Naive thymus-derived CD8-positive, alpha-beta T cell (primary cell): ENCODE measurements around the gene ARHGAP26. TPM values are rescaled to one million over a fixed set of nuclear protein-coding genes. Genes with fewer than 3 reads are reported as not detected.

ENCODE experiments used
- ATAC-seq, 2 donors: fragments of 150-1000 bp; cut with Tn5 transposase in 1 of 2; sonication (Bioruptor Pico), chemical (Tn5 transposase) in 1 of 2; 1 replicate in 1 of 2; 2 replicates in 1 of 2; pipeline ENCODE4 v1.10.0; 2021; ENCODE audit warnings: mild to moderate bottlenecking in 2 of 2, moderate library complexity in 2 of 2
- POLR2A ChIA-PET: fragments of 350-600 bp; sonication (Branson Sonifier 250); formaldehyde crosslinking; loops from one replicate; lab custom pipeline; 2021; ENCODE audit warnings: antibody characterized with exemption; lab: Charles Lee
- DNase-seq, 10 donors: peaks; one replicate each; pipeline versions ENCODE4 v3.0.0 to v3.0.0-alpha.2; 2020 to 2022
- H3K27ac Mint-ChIP-seq, 10 donors: one replicate each; pipeline ENCODE4 v1.8.0; 2020 to 2022; ENCODE audit warnings: mild to moderate bottlenecking in 10 of 10, mixed read lengths in 10 of 10, moderate library complexity in 4 of 10, inconsistent platforms in 1 of 10
- H3K27me3 Mint-ChIP-seq, 5 donors: one replicate each; pipeline ENCODE4 v1.8.0; 2021 to 2022; ENCODE audit warnings: mixed read lengths in 5 of 5
- H3K36me3 Mint-ChIP-seq, 3 donors: one replicate each; pipeline ENCODE4 v1.8.0; 2020 to 2022; ENCODE audit warnings: mixed read lengths in 3 of 3, mild to moderate bottlenecking in 2 of 3, inconsistent platforms in 1 of 3
- H3K4me1 Mint-ChIP-seq, 4 donors: one replicate each; pipeline ENCODE4 v1.8.0; 2021 to 2022; ENCODE audit warnings: mixed read lengths in 4 of 4
- H3K4me3 Mint-ChIP-seq, 10 donors: one replicate each; pipeline ENCODE4 v1.8.0; 2020 to 2022; ENCODE audit warnings: mild to moderate bottlenecking in 10 of 10, mixed read lengths in 10 of 10, moderate library complexity in 6 of 10, inconsistent platforms in 1 of 10
- H3K9me3 Mint-ChIP-seq, 9 donors: one replicate each; pipeline ENCODE4 v1.8.0; 2020 to 2022; ENCODE audit warnings: mixed read lengths in 9 of 9, mild to moderate bottlenecking in 3 of 9, inconsistent platforms in 1 of 9, moderate library complexity in 1 of 9
- polyA plus RNA-seq, 3 donors: library from polyadenylated mRNA; unstranded; fragments of 300-500 nt; fragmentation: Illumina TruSeq; gene quantifications; one replicate each; pipeline ENCODE4 v1.2.3, GENCODE V29; 2021
- total RNA-seq, 8 experiments: library from RNA in 2 of 8; stranded (reverse) in 2 of 8; gene quantifications; one replicate each; pipeline ENCODE4 v1.2.3 and lab custom pipeline; 2021 to 2026

The ARHGAP26 gene
- total and polyA plus RNA-seq, 5 experiments from 2014 or later, result 9.1 to 30.5 (median 15.7) TPM

GRCh38 chr5:143180751-143181150 lies 410.6 kb downstream of the ARHGAP26 start:
- Mint-ChIP-seq H3K4me3 (no peak overlapping the region), H3K9me3 (peaks cover 0 to 10% (median 0%) of the 10 kb centered on the region in 9 donors)

GRCh38 chr5:143181173-143181572 lies 411.0 kb downstream of the ARHGAP26 start:
- Mint-ChIP-seq H3K9me3 (peaks cover 0 to 10% (median 0%) of the 10 kb centered on the region in 9 donors), H3K36me3 (peaks cover 10 to 31% (median 17%) of the 10 kb centered on the region in 3 donors), H3K4me1 (peaks cover 0 to 18% (median 11%) of the 10 kb centered on the region in 4 donors), H3K4me3 (no peak overlapping the region), H3K27ac (no peak overlapping the region), H3K27me3 (no peaks in the 10 kb centered on the region)
- POLR2A ChIA-PET, result no interaction called here
- ATAC-seq, result no peak
- no peak for DNase-seq

More at GRCh38 chr5:143180751-143181150, 410.6 kb downstream of the ARHGAP26 start:
- Mint-ChIP-seq H3K36me3 (peaks cover 10 to 31% (median 17%) of the 10 kb centered on the region in 3 donors), H3K27ac (peak overlapping the region in 1 of 10 donors; percentile 9), H3K27me3 (no peaks in the 10 kb centered on the region), H3K4me1 (peaks cover 0 to 18% (median 11%) of the 10 kb centered on the region in 4 donors)
- DNase-seq (no peak), ATAC-seq (no peak)
- POLR2A ChIA-PET, result no interaction called here

- Mint-ChIP-seq H3K36me3 (peaks cover 10 to 32% (median 18%) of the 10 kb centered on the region in 3 donors), H3K9me3 (peaks cover 0 to 10% (median 0%) of the 10 kb centered on the region in 9 donors), H3K27ac (no peak overlapping the region), H3K27me3 (no peaks in the 10 kb centered on the region), H3K4me1 (peaks cover 0 to 18% (median 12%) of the 10 kb centered on the region in 4 donors), H3K4me3 (no peak overlapping the region)
- DNase-seq (no peak), ATAC-seq (no peak)
- POLR2A ChIA-PET, result no interaction called here
Observed at GRCh38 chr5:143182106-143182505, 411.9 kb downstream of the ARHGAP26 start.

- peaks cover 0 to 18% (median 12%) of the 10 kb centered on the region in 4 donors for H3K4me1 Mint-ChIP-seq
- POLR2A ChIA-PET, result no interaction called here
Observed at GRCh38 chr5:143182901-143183820, 413.0 kb downstream of the ARHGAP26 start.

GRCh38 chr5:143183989-143184388 lies 413.8 kb downstream of the ARHGAP26 start:
- Mint-ChIP-seq H3K4me3 (no peak overlapping the region), H3K36me3 (peaks cover 23 to 46% (median 27%) of the 10 kb centered on the region in 3 donors), H3K27me3 (no peaks in the 10 kb centered on the region), H3K4me1 (peaks cover 0 to 18% (median 12%) of the 10 kb centered on the region in 4 donors), H3K9me3 (peaks cover 0 to 14% (median 9%) of the 10 kb centered on the region in 9 donors), H3K27ac (peak overlapping the region in 2 of 10 donors; percentile 44 to 49)
- DNase-seq, result no peak
- ATAC-seq, result no peak
- POLR2A ChIA-PET, result no interaction called here

More at GRCh38 chr5:143182901-143183820, 413.0 kb downstream of the ARHGAP26 start:
- Mint-ChIP-seq H3K9me3 (peaks cover 0 to 10% (median 3%) of the 10 kb centered on the region in 9 donors), H3K27me3 (no peaks in the 10 kb centered on the region), H3K4me3 (peak overlapping the region in 2 of 10 donors; percentile 5 to 31), H3K27ac (peak overlapping the region in 4 of 10 donors; percentile 5 to 66 (median 32)), H3K36me3 (peaks cover 17 to 43% (median 27%) of the 10 kb centered on the region in 3 donors)
- ATAC-seq (no peak), DNase-seq (no peak)

- DNase-seq (no peak), ATAC-seq (no peak)
- no peaks in the 10 kb centered on the region for H3K27me3 Mint-ChIP-seq
- no peak overlapping the region for H3K4me3 Mint-ChIP-seq
- H3K4me1 Mint-ChIP-seq, result peaks cover 0 to 18% (median 7%) of the 10 kb centered on the region in 4 donors
- POLR2A ChIA-PET, result no interaction called here
- H3K36me3 Mint-ChIP-seq, result peaks cover 19 to 48% (median 31%) of the 10 kb centered on the region in 3 donors
- peaks cover 0 to 31% (median 15%) of the 10 kb centered on the region in 9 donors for H3K9me3 Mint-ChIP-seq
- H3K27ac Mint-ChIP-seq, result no peak overlapping the region
Observed at GRCh38 chr5:143186623-143187022, 416.4 kb downstream of the ARHGAP26 start.

- Mint-ChIP-seq H3K9me3 (peaks cover 0 to 31% (median 17%) of the 10 kb centered on the region in 9 donors), H3K27me3 (no peaks in the 10 kb centered on the region), H3K27ac (no peak overlapping the region), H3K36me3 (peaks cover 19 to 47% (median 26%) of the 10 kb centered on the region in 3 donors), H3K4me1 (peaks cover 0 to 12% (median 4%) of the 10 kb centered on the region in 4 donors), H3K4me3 (no peak overlapping the region)
- POLR2A ChIA-PET, result no interaction called here
- no peak for DNase-seq
- ATAC-seq, result no peak
Observed at GRCh38 chr5:143187495-143187894, 417.3 kb downstream of the ARHGAP26 start.

- Mint-ChIP-seq H3K27ac (no peak overlapping the region), H3K4me1 (peaks cover 0 to 6% (median 2%) of the 10 kb centered on the region in 4 donors), H3K27me3 (no peaks in the 10 kb centered on the region), H3K9me3 (peaks cover 0 to 31% (median 17%) of the 10 kb centered on the region in 9 donors), H3K36me3 (peaks cover 19 to 47% (median 26%) of the 10 kb centered on the region in 3 donors), H3K4me3 (no peak overlapping the region)
- DNase-seq (no peak), ATAC-seq (no peak)
- POLR2A ChIA-PET, result no interaction called here
Observed at GRCh38 chr5:143188083-143188482, 417.9 kb downstream of the ARHGAP26 start.

GRCh38 chr5:143188692-143189091 lies 418.5 kb downstream of the ARHGAP26 start:
- peaks cover 0 to 31% (median 17%) of the 10 kb centered on the region in 9 donors for H3K9me3 Mint-ChIP-seq
- no peak overlapping the region for H3K4me3 Mint-ChIP-seq
- DNase-seq (no peak), ATAC-seq (no peak)
- H3K4me1 Mint-ChIP-seq, result peaks cover 0 to 1% (median under 1%) of the 10 kb centered on the region in 4 donors
- no peaks in the 10 kb centered on the region for H3K27me3 Mint-ChIP-seq
- H3K27ac Mint-ChIP-seq, result no peak overlapping the region
- peaks cover 19 to 47% (median 26%) of the 10 kb centered on the region in 3 donors for H3K36me3 Mint-ChIP-seq
- POLR2A ChIA-PET, result no interaction called here

- H3K9me3 Mint-ChIP-seq, result peaks cover 0 to 31% (median 17%) of the 10 kb centered on the region in 9 donors
- no peak overlapping the region for H3K4me3 Mint-ChIP-seq
- no peaks in the 10 kb centered on the region for H3K27me3 Mint-ChIP-seq
- no peak for ATAC-seq
- POLR2A ChIA-PET, result no interaction called here
- peaks cover 29 to 57% (median 36%) of the 10 kb centered on the region in 3 donors for H3K36me3 Mint-ChIP-seq
- H3K4me1 Mint-ChIP-seq, result peaks cover 0 to 1% (median 0%) of the 10 kb centered on the region in 4 donors
- H3K27ac Mint-ChIP-seq, result no peak overlapping the region
- no peak for DNase-seq
Observed at GRCh38 chr5:143190260-143190810, 420.2 kb downstream of the ARHGAP26 start.

- H3K27me3 Mint-ChIP-seq, result no peaks in the 10 kb centered on the region
- peaks cover 30 to 62% (median 36%) of the 10 kb centered on the region in 3 donors for H3K36me3 Mint-ChIP-seq
- no peaks in the 10 kb centered on the region for H3K4me1 Mint-ChIP-seq
- no peak overlapping the region for H3K4me3 Mint-ChIP-seq
- peaks cover 0 to 37% (median 17%) of the 10 kb centered on the region in 9 donors for H3K9me3 Mint-ChIP-seq
- no peak for ATAC-seq
- H3K27ac Mint-ChIP-seq, result no peak overlapping the region
- DNase-seq, result no peak
- POLR2A ChIA-PET, result no interaction called here
Observed at GRCh38 chr5:143191720-143192119, 421.5 kb downstream of the ARHGAP26 start.

- H3K36me3 Mint-ChIP-seq, result peaks cover 28 to 59% (median 34%) of the 10 kb centered on the region in 3 donors
- ATAC-seq, result no peak
- POLR2A ChIA-PET, result interaction anchor here (0.7 kb wide), 1 partner anchor 212 kb away, joined by 3 read pairs; no protein-coding TSS in a partner anchor
- no peak for DNase-seq
- no peaks in the 10 kb centered on the region for H3K27me3 Mint-ChIP-seq
- H3K9me3 Mint-ChIP-seq, result peaks cover 0 to 43% (median 17%) of the 10 kb centered on the region in 9 donors
- no peaks in the 10 kb centered on the region for H3K4me1 Mint-ChIP-seq
- H3K4me3 Mint-ChIP-seq, result no peak overlapping the region
- no peak overlapping the region for H3K27ac Mint-ChIP-seq
Observed at GRCh38 chr5:143192191-143192900, 422.2 kb downstream of the ARHGAP26 start.
